Measurements from ENCODE around the gene SLC5A8. TPM values are rescaled to one million over a fixed set of nuclear protein-coding genes. Genes with fewer than 3 reads are reported as not detected.

The SLC5A8 gene
- total and polyA plus RNA-seq, 9 of the 15 experiments (the other 6 are each of a cell fraction or from before 2014, with no cell fraction given): not detected

GRCh38 chr12:101117842-101118241, 92.2 kb downstream of the SLC5A8 start (continued):
- TF ChIP-seq CHD7 (IDR thresholded peaks at IDR 0.05; ENCODE audit: low read depth, low read length) (no peak), ZKSCAN1 (IDR thresholded peaks at IDR 0.05; ENCODE audit: low read depth, low read length) (no peak), ELF2 (CRISPR knock-in tag; IDR thresholded peaks at IDR 0.05) (no peak), DEAF1 (CRISPR knock-in tag; IDR thresholded peaks at IDR 0.05) (no peak), SNRNP70 (optimal IDR thresholded peaks at IDR 0.05; ENCODE audit: low read depth, low read length) (no peak), ELF4 (CRISPR knock-in tag; IDR thresholded peaks at IDR 0.05) (no peak), SNIP1 (IDR thresholded peaks at IDR 0.05; ENCODE audit: low read depth) (no peak), BRD9 (IDR thresholded peaks at IDR 0.05; ENCODE audit: low read depth, partially characterized antibody) (no peak), CUX1 (CRISPR knock-in tag; IDR thresholded peaks at IDR 0.05) (no peak), ZSCAN29 (IDR thresholded peaks at IDR 0.05) (no peak), SRSF7 (optimal IDR thresholded peaks at IDR 0.05; ENCODE audit: low read depth, low read length) (no peak), SREBF2 (CRISPR knock-in tag; IDR thresholded peaks at IDR 0.05) (no peak)
